ENCODE data around the gene FBXO27. TPM values are rescaled to one million over a fixed set of nuclear protein-coding genes. Genes with fewer than 3 reads are reported as not detected.
"Not testable (repeated sequence)": the region's sequence is repeated elsewhere in the genome, so short reads cannot be mapped to it uniquely, and the experiment has no call there.

The FBXO27 gene
- total RNA-seq, 1 experiment from 2014 or later = 18.9 TPM

DNA sequence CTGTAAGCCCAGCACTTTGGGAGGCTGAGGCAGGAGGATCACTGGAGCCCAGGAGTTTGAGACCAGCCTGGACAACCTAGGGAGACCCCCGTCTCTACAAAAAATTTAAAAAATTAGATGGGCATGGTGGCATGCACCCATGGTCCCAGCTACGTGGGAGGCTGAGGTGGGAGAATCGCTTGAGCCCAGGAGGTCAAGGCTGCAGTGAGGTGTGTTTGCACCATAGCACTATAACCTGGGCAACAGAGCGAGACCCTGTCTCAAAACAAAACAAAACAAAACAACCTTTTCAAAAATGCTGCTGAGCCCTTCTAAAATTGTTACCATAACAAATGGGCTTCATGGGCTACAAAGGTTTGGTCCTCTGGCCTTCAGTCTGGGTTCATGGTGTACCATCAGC, 43.7 kb downstream of the FBXO27 start:
- ChIA-PET POLR2A (interaction anchor here (0.6 to 1.5 kb wide), 3 partner anchors 12 to 73 kb away, joined by 3 to 7 read pairs (median 4); partner anchors contain the start of gene FBXO27), CTCF (interaction anchor here (0.7 to 5.6 kb wide), 9 partner anchors 8 to 199 kb away, joined by 3 to 55 read pairs (median 4); partner anchors contain the start of genes FBXO17, MRPS12 and SARS2)
- 0 out of 2 replicates have a peak, but pooled peaks have one; percentile 26 for TF ChIP-seq ZNF121 (CRISPR knock-in tag; IDR thresholded peaks at IDR 0.05)
- not testable (repeated sequence) for H3K27me3 Mint-ChIP-seq (ENCODE audit: low read depth); H3K4me1 Mint-ChIP-seq; H3K9me3 Mint-ChIP-seq; DNase-seq (ENCODE audit: low spot score); ATAC-seq; H3K4me3 Mint-ChIP-seq; H3K36me3 Mint-ChIP-seq
- H3K27ac Mint-ChIP-seq = peak overlapping the region; percentile 69; the same call in 1 of the 2 replicates

DNA sequence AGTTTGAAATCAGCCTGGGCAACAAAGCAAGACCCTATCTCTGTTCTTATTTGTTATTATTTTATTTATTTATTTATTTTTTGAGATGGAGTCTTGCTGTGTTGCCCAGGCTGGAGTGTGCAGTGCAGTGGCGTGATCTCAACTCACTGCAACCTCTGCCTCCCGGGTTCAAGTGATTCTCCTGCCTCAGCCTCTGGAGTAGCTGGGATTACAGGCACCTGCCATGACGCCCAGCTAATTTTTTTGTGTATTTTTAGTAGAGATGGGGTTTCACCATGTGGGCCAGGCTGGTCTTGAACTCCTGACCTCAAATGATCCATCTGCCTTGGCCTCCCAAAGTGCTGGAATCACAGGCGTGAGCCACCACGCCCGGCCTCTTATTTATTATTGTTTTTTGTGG, 44.6 kb downstream of the FBXO27 start:
- H3K27ac Mint-ChIP-seq; ATAC-seq; H3K36me3 Mint-ChIP-seq; H3K4me1 Mint-ChIP-seq; H3K27me3 Mint-ChIP-seq (ENCODE audit: low read depth); H3K4me3 Mint-ChIP-seq; H3K9me3 Mint-ChIP-seq; DNase-seq (ENCODE audit: low spot score): not testable (repeated sequence)
- CTCF ChIA-PET = interaction anchor here (5.6 kb wide), 1 partner anchor 12 kb away, joined by 55 read pairs; the partner anchor contains the start of gene FBXO17
- POLR2A ChIA-PET = interaction anchor here (1.5 kb wide), 1 partner anchor 11 kb away, joined by 4 read pairs; no protein-coding TSS in a partner anchor

GRCh38 chr19:38985262-38985661, 47.1 kb downstream of the FBXO27 start:
- no peak overlapping the region for H3K4me3 Mint-ChIP-seq
- peaks cover 8% of the 10 kb centered on the region for H3K4me1 Mint-ChIP-seq
- H3K36me3 Mint-ChIP-seq = peaks cover 5% of the 10 kb centered on the region
- no peak for TF ChIP-seq PRDM15 (CRISPR knock-in tag; IDR thresholded peaks at IDR 0.05)
- no peak for TF ChIP-seq ZBTB21 (CRISPR knock-in tag; IDR thresholded peaks at IDR 0.05; ENCODE audit: borderline replicate concordance)
- no peak for TF ChIP-seq JAZF1 (CRISPR knock-in tag; IDR thresholded peaks at IDR 0.05)
- TF ChIP-seq SP1 (CRISPR knock-in tag; conservative IDR thresholded peaks at IDR 0.05) = no peak
- TF ChIP-seq CREB1 (CRISPR knock-in tag; IDR thresholded peaks at IDR 0.05) = no peak
- TF ChIP-seq ZNF423 (CRISPR knock-in tag; IDR thresholded peaks at IDR 0.05) = no peak
- no peak for TF ChIP-seq FOXK1 (CRISPR knock-in tag; IDR thresholded peaks at IDR 0.05)
- no peak for TF ChIP-seq ZBTB43 (CRISPR knock-in tag; IDR thresholded peaks at IDR 0.05)
- TF ChIP-seq MAX (CRISPR knock-in tag; IDR thresholded peaks at IDR 0.05) = no peak
- TF ChIP-seq GTF2I (CRISPR knock-in tag; conservative IDR thresholded peaks at IDR 0.05) = no peak
- TF ChIP-seq, protein P1, sequence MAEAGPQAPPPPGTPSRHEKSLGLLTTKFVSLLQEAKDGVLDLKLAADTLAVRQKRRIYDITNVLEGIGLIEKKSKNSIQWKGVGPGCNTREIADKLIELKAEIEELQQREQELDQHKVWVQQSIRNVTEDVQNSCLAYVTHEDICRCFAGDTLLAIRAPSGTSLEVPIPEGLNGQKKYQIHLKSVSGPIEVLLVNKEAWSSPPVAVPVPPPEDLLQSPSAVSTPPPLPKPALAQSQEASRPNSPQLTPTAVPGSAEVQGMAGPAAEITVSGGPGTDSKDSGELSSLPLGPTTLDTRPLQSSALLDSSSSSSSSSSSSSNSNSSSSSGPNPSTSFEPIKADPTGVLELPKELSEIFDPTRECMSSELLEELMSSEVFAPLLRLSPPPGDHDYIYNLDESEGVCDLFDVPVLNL (CRISPR knock-in tag; IDR thresholded peaks at IDR 0.05; ENCODE audit: borderline replicate concordance, low read depth) = no peak
- no peak for TF ChIP-seq PREB (CRISPR knock-in tag; IDR thresholded peaks at IDR 0.05; ENCODE audit: borderline replicate concordance)
- no peak for TF ChIP-seq ZNF121 (CRISPR knock-in tag; IDR thresholded peaks at IDR 0.05)
- DNase-seq (ENCODE audit: low spot score) = no peak
- POLR2A ChIA-PET = interaction anchor here (0.7 kb wide), 1 partner anchor 1649 kb away, joined by 3 read pairs; no protein-coding TSS in a partner anchor
- peaks cover 5% of the 10 kb centered on the region for H3K9me3 Mint-ChIP-seq
- no peak overlapping the region for H3K27ac Mint-ChIP-seq
- no peak for ATAC-seq
- peaks cover 9% of the 10 kb centered on the region for H3K27me3 Mint-ChIP-seq (ENCODE audit: low read depth)
- CTCF ChIA-PET = interaction anchor here (2.2 kb wide), 1 partner anchor 9 kb away, joined by 17 read pairs; the partner anchor contains the start of gene FBXO17
